K562 (cell line): ENCODE measurements around the gene LRRC49. TPM values are rescaled to one million over a fixed set of nuclear protein-coding genes. Genes with fewer than 3 reads are reported as not detected.

ENCODE experiments used
- ATAC-seq: fragments of 200-7000 bp; cut with Tn5 transposase; 3 replicates; pipeline ENCODE4 v1.9.1; 2020; ENCODE audit warnings: moderate library complexity
- BruUV-seq: library from RNA; stranded (reverse); fragments of 400-500 nt; replicated peaks from 2 replicates; lab custom pipeline; 2021; lab: Mats Ljungman, UMichigan
- CTCF ChIA-PET: fragments of 300-600 bp; formaldehyde crosslinking; extraction: SDS; loops from one replicate; lab custom pipeline; 2021; ENCODE audit warnings: low intra/inter-chr PET ratio; lab: Yijun Ruan, JAX
- POLR2A ChIA-PET: fragments of 300-600, 350-650 bp; sonication (Branson Sonifier 250); formaldehyde crosslinking; extraction: SDS; loops from one replicate; lab custom pipeline; 2021; ENCODE audit warnings: antibody characterized with exemption, inconsistent platforms; lab: Yijun Ruan, JAX
- DNase-seq, 4 experiments: peaks; one replicate each; pipeline versions ENCODE4 v3.0.0 to v3.0.0-alpha.2; 2011 to 2018; ENCODE audit warnings: low spot score in 3 of 4, mixed read lengths in 3 of 4; ENCODE audit errors: extremely low read depth in 1 of 4
- FAIRE-seq: peaks from 2 replicates; lab custom pipeline; 2011; peaks lifted over from hg19 to GRCh38; lab: Jason Lieb, UNC
- H2AFZ ChIP-seq: 2 replicates; pipeline ENCODE4 v1.6.0; 2011; ENCODE audit warnings: low read depth, low read length, control low read depth, inconsistent platforms
- H3K27ac ChIP-seq: fragments of 200-600 bp; 3 replicates; pipeline ENCODE4 v1.8.0; 2011; ENCODE audit warnings: low read depth, mild to moderate bottlenecking, control low read depth, inconsistent platforms, low read length, moderate library complexity, mixed read lengths; ENCODE audit errors: extremely low read depth
- H3K27me3 ChIP-seq, 2 experiments: fragments of 300-600 bp in 1 of 2; 2 replicates in 1 of 2; 3 replicates in 1 of 2; pipeline versions ENCODE4 v1.6.0 to v1.8.0; 2011; ENCODE audit warnings: inconsistent platforms in 2 of 2, low read length in 2 of 2, mild to moderate bottlenecking in 1 of 2, mixed read lengths in 1 of 2, moderate library complexity in 1 of 2; ENCODE audit not compliant: control insufficient read depth in 2 of 2, insufficient read depth in 2 of 2
- H3K36me3 ChIP-seq: fragments of 300-600 bp; 3 replicates; pipeline ENCODE4 v1.8.0; 2011; ENCODE audit warnings: mild to moderate bottlenecking, low read length, inconsistent platforms; ENCODE audit not compliant: control insufficient read depth, insufficient read depth
- H3K4me1 ChIP-seq, 2 experiments: fragments of 200-600 bp in 1 of 2; replicated peaks in 1 of 2; 2 replicates in 1 of 2; 3 replicates in 1 of 2; pipeline versions ENCODE4 v1.5.1 to v1.8.0; 2011; ENCODE audit warnings: inconsistent platforms in 2 of 2, low read length in 2 of 2, mild to moderate bottlenecking in 1 of 2, mixed read lengths in 1 of 2, moderate library complexity in 1 of 2; ENCODE audit not compliant: control insufficient read depth in 2 of 2, insufficient read depth in 2 of 2
- H3K4me2 ChIP-seq: 2 replicates; pipeline ENCODE4 v1.6.1; 2011; ENCODE audit warnings: low read length, control low read depth, inconsistent platforms, mixed read lengths; ENCODE audit not compliant: insufficient read depth
- H3K4me3 ChIP-seq: fragments of 200-600 bp; sonication (generic), shearing (Covaris generic); 2 replicates; pipeline ENCODE4 v1.5.1; 2016; ENCODE audit warnings: control low read depth, inconsistent platforms
- H3K79me2 ChIP-seq: fragments of 200-600 bp; 3 replicates; pipeline ENCODE4 v1.8.0; 2011; ENCODE audit warnings: low read length, inconsistent platforms; ENCODE audit not compliant: control insufficient read depth, insufficient read depth
- H3K9ac ChIP-seq, 2 experiments: 2 replicates each; pipeline versions ENCODE4 v1.6.0 to v1.6.1; 2011; ENCODE audit warnings: low read depth in 2 of 2, low read length in 2 of 2, control low read depth in 1 of 2, inconsistent platforms in 1 of 2, mild to moderate bottlenecking in 1 of 2, mixed read lengths in 1 of 2; ENCODE audit not compliant: insufficient read depth in 1 of 2
- H3K9me1 ChIP-seq: one replicate; pipeline ENCODE4 v1.6.0; 2011; ENCODE audit warnings: inconsistent platforms, mild to moderate bottlenecking, low read length, moderate library complexity; ENCODE audit not compliant: control insufficient read depth, insufficient read depth
- H3K9me3 ChIP-seq: replicated peaks from 2 replicates; pipeline ENCODE4 v1.5.1; 2011; ENCODE audit warnings: low read depth, low read length, inconsistent platforms; ENCODE audit not compliant: control insufficient read depth, insufficient read depth
- H4K20me1 ChIP-seq: replicated peaks from 2 replicates; pipeline ENCODE4 v1.6.1; 2011; ENCODE audit warnings: low read length, inconsistent platforms, mixed read lengths; ENCODE audit not compliant: control insufficient read depth, insufficient read depth
- BRCA1 ChIP-seq, 2 experiments: fragments of 450-650 bp in 1 of 2; sonication (generic) in 1 of 2; formaldehyde crosslinking in 1 of 2; IDR thresholded peaks; 2 replicates each; pipeline versions ENCODE4 v1.5.0 to v1.6.1; 2017 to 2020; ENCODE audit warnings: mild to moderate bottlenecking in 1 of 2, missing genetic modification reagents in 1 of 2
- CHCHD3 ChIP-seq: fragments of 250-450 bp; sonication (Bioruptor Pico); IDR thresholded peaks from 2 replicates; pipeline ENCODE4 v2.1.2; 2022; ENCODE audit warnings: mild to moderate bottlenecking
- EP300 ChIP-seq: IDR thresholded peaks from 2 replicates; pipeline ENCODE4 v1.6.1; 2012; ENCODE audit warnings: low read length, improper control_type of control experiment
- FOSL1 ChIP-seq: fragments of 200-800 bp; sonication (Bioruptor generic); conservative IDR thresholded peaks from 2 replicates; pipeline ENCODE4 v1.6.1; 2016; ENCODE audit warnings: missing genetic modification characterization, missing compliant biosample characterization
- FOXJ2 ChIP-seq: fragments of 200-800 bp; sonication (Bioruptor generic); IDR thresholded peaks from 2 replicates; pipeline ENCODE4 v1.6.1; 2016; ENCODE audit warnings: missing genetic modification characterization, missing compliant biosample characterization
- HOXB6 ChIP-seq: fragments of 250-450 bp; sonication (Bioruptor Pico); IDR thresholded peaks from 2 replicates; pipeline ENCODE4 v1.5.1; 2022; ENCODE audit warnings: mild to moderate bottlenecking, borderline replicate concordance
- LEF1 ChIP-seq: fragments of 450-650 bp; IDR thresholded peaks from 2 replicates; pipeline ENCODE4 v1.6.1; 2016; ENCODE audit warnings: mild to moderate bottlenecking
- MYBL2 ChIP-seq, 2 experiments: fragments of 450-650 bp in 1 of 2; sonication (generic) in 1 of 2; formaldehyde crosslinking in 1 of 2; IDR thresholded peaks; 2 replicates each; pipeline versions ENCODE4 v1.6.1 to v1.8.1; 2017 to 2022; ENCODE audit warnings: borderline replicate concordance in 1 of 2, inconsistent platforms in 1 of 2, low read depth in 1 of 2, mild to moderate bottlenecking in 1 of 2, missing genetic modification reagents in 1 of 2, moderate library complexity in 1 of 2
- NFRKB ChIP-seq: fragments of 450-650 bp; IDR thresholded peaks from 2 replicates; pipeline ENCODE4 v1.6.1; 2016; ENCODE audit warnings: low read depth
- PPARD ChIP-seq: fragments of 250-450 bp; sonication (Bioruptor Pico); IDR thresholded peaks from 2 replicates; pipeline ENCODE4 v1.8.0; 2022; ENCODE audit warnings: inconsistent platforms, mild to moderate bottlenecking, moderate library complexity
- SMC3 ChIP-seq: conservative IDR thresholded peaks from 2 replicates; pipeline ENCODE4 v1.6.1; 2011; ENCODE audit warnings: low read depth, low read length, improper control_type of control experiment; ENCODE audit not compliant: insufficient read depth
- ZNF311 ChIP-seq: fragments of 250-450 bp; sonication (Bioruptor Pico); IDR thresholded peaks from 2 replicates; pipeline ENCODE4 v1.4.0; 2020; ENCODE audit warnings: mild to moderate bottlenecking, moderate library complexity
- ZNF766 ChIP-seq: fragments of 200-800 bp; sonication (Bioruptor generic); conservative IDR thresholded peaks from 2 replicates; pipeline ENCODE4 v1.6.1; 2016; ENCODE audit warnings: missing genetic modification characterization, missing compliant biosample characterization
- WGBS: fragments of 100-300 bp; shearing (Covaris generic); methylation state at CpG from one replicate; pipeline ENCODE4 v1.1.6; 2016; ENCODE audit warnings: low coverage, mixed read lengths; ENCODE audit not compliant: insufficient coverage; ENCODE audit errors: missing lambda C conversion rate; 5-methylcytosine and 5-hydroxymethylcytosine counted together
- in situ Hi-C: fragments of 300-500 bp; cut with MboI; formaldehyde crosslinking; loops from 4 replicates; pipeline ENCODE4 v1.15.0; 2018; ENCODE audit warnings: inconsistent platforms, mixed read lengths
- intact Hi-C: fragments of 100-400 bp; cut with micrococcal nuclease; formaldehyde crosslinking; loops from 2 replicates; pipeline ENCODE4 v1.14.2; 2022
- polyA plus RNA-seq, 8 experiments: library from polyadenylated mRNA; depleted of rRNA in 4 of 8; stranded (reverse) in 5 of 8; unstranded in 3 of 8; fragments of >200 nt; fragmentation: Nextera tagmentation in 2 of 8; fragmentation: Illumina TruSeq in 1 of 8; extraction: Ambion mirVana in 2 of 8; extraction: Trizol in 1 of 8; gene quantifications; 2 replicates each; pipeline versions ENCODE4 v1.2.1 to v1.2.3, GENCODE V29; 2011 to 2014; ENCODE audit warnings: inconsistent platforms in 1 of 8, missing spikeins in 1 of 8
- total RNA-seq, 7 experiments: library from RNA; depleted of rRNA in 6 of 7; stranded (reverse); fragments of >200 nt in 6 of 7; fragmentation: Illumina TruSeq in 2 of 7; extraction: Trizol in 2 of 7; gene quantifications; 2 replicates each; pipeline versions ENCODE4 v1.2.1 to v1.2.3, GENCODE V29; 2011 to 2021; ENCODE audit warnings: low replicate concordance in 1 of 7
- TF ChIP-seq, protein P1 (sequence below), 3 experiments: IDR thresholded peaks in 2 of 3; conservative IDR thresholded peaks in 1 of 3; 2 replicates each; pipeline ENCODE4 v1.5.1; 2011 to 2012; ENCODE audit warnings: low read length in 3 of 3, mild to moderate bottlenecking in 3 of 3, control low read depth in 2 of 3, improper control_type of control experiment in 1 of 3, inconsistent platforms in 1 of 3, low read depth in 1 of 3, mixed read lengths in 1 of 3, moderate library complexity in 1 of 3; ENCODE audit not compliant: insufficient read depth in 2 of 3
- TF ChIP-seq, protein P2 (sequence below): IDR thresholded peaks from 2 replicates; pipeline ENCODE4 v1.6.1; 2016; ENCODE audit warnings: missing genetic modification characterization, missing compliant biosample characterization
- TF ChIP-seq, protein P3 (sequence below): fragments of 250-450 bp; sonication (Bioruptor Pico); IDR thresholded peaks from 2 replicates; pipeline ENCODE4 v1.6.1; 2021; ENCODE audit warnings: mild to moderate bottlenecking
- TF ChIP-seq, protein P4 (sequence below): IDR thresholded peaks from 3 replicates; pipeline ENCODE4 v1.6.1; 2011; ENCODE audit warnings: borderline replicate concordance, mild to moderate bottlenecking; ENCODE audit not compliant: insufficient read length, insufficient read depth

The LRRC49 gene
- total and polyA plus RNA-seq, 9 of the 15 experiments (the other 6 are each of a cell fraction or from before 2014, with no cell fraction given) = 0.32 TPM; not detected in 8

DNA sequence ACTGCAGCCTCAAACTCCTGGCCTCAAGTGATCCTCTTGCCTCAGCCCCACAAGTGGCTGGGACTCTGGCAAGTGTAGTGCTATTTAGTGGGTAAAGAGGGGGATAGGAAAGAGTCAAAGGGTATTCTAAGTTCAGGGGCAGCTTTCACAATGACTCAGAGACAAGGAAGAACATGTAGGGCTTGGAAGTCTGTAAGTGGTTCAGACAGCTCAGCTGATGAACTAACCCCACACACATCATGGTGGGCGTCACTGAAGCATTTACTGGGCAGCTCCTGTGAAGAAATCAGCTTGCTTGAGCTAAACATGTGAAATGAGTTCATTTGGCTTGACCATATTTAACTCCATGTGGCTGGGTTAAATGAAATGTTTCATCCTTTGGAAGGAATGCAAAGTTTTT is 188.1 kb downstream of the LRRC49 start:
- no peaks in the 10 kb centered on the region for H3K9me1 ChIP-seq
- BruUV-seq = no TSS peak
- WGBS = 0% methylated on average over 1 of the region's 1 CpG
- no peaks in the 10 kb centered on the region for H3K4me1 ChIP-seq
- in situ Hi-C loops = no loop called here
- H3K9ac ChIP-seq = no peak overlapping the region
- ATAC-seq (no peak), DNase-seq (no peak), FAIRE-seq (no peak)
- intact Hi-C loops = no loop called here
- H3K9me3 ChIP-seq = no peaks in the 10 kb centered on the region
- ChIA-PET CTCF (no interaction called here), POLR2A (no interaction called here)
- no peak overlapping the region for H2AFZ ChIP-seq
- no peaks in the 10 kb centered on the region for H3K36me3 ChIP-seq
- no peak overlapping the region for H3K4me3 ChIP-seq
- H3K4me2 ChIP-seq = no peak overlapping the region
- H3K27me3 ChIP-seq = no peaks in the 10 kb centered on the region
- no peaks in the 10 kb centered on the region for H3K79me2 ChIP-seq
- H4K20me1 ChIP-seq = no peaks in the 10 kb centered on the region
- H3K27ac ChIP-seq = no peak overlapping the region
- TF ChIP-seq MYBL2 (IDR thresholded peaks at IDR 0.05; ENCODE audit: low read depth) (no peak), MYBL2 (CRISPR knock-in tag; IDR thresholded peaks at IDR 0.05; ENCODE audit: borderline replicate concordance) (no peak), NFRKB (no peak), ZNF311 (CRISPR knock-in tag) (no peak), ZNF766 (CRISPR knock-in tag) (no peak), LEF1 (no peak), SMC3 (no peak), BRCA1 (IDR thresholded peaks at IDR 0.05) (no peak), BRCA1 (CRISPR knock-in tag; IDR thresholded peaks at IDR 0.05) (no peak), FOXJ2 (tag) (no peak), PPARD (CRISPR knock-in tag) (no peak), EP300 (no peak), FOSL1 (tag) (no peak), CHCHD3 (no peak), HOXB6 (CRISPR knock-in tag) (no peak)
- TF ChIP-seq, protein P1, sequence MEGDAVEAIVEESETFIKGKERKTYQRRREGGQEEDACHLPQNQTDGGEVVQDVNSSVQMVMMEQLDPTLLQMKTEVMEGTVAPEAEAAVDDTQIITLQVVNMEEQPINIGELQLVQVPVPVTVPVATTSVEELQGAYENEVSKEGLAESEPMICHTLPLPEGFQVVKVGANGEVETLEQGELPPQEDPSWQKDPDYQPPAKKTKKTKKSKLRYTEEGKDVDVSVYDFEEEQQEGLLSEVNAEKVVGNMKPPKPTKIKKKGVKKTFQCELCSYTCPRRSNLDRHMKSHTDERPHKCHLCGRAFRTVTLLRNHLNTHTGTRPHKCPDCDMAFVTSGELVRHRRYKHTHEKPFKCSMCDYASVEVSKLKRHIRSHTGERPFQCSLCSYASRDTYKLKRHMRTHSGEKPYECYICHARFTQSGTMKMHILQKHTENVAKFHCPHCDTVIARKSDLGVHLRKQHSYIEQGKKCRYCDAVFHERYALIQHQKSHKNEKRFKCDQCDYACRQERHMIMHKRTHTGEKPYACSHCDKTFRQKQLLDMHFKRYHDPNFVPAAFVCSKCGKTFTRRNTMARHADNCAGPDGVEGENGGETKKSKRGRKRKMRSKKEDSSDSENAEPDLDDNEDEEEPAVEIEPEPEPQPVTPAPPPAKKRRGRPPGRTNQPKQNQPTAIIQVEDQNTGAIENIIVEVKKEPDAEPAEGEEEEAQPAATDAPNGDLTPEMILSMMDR (IDR thresholded peaks at IDR 0.05 in 2 of 3, conservative IDR thresholded peaks at IDR 0.05 in 1 of 3; ENCODE audit: insufficient read depth in 2 of 3, low read depth in 1 of 3, low read length in 3 of 3) = no peak
- TF ChIP-seq, protein P2, sequence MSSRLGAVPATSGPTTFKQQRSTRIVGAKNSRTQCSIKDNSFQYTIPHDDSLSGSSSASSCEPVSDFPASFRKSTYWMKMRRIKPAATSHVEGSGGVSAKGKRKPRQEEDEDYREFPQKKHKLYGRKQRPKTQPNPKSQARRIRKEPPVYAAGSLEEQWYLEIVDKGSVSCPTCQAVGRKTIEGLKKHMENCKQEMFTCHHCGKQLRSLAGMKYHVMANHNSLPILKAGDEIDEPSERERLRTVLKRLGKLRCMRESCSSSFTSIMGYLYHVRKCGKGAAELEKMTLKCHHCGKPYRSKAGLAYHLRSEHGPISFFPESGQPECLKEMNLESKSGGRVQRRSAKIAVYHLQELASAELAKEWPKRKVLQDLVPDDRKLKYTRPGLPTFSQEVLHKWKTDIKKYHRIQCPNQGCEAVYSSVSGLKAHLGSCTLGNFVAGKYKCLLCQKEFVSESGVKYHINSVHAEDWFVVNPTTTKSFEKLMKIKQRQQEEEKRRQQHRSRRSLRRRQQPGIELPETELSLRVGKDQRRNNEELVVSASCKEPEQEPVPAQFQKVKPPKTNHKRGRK (tag) = no peak
- TF ChIP-seq, protein P3, sequence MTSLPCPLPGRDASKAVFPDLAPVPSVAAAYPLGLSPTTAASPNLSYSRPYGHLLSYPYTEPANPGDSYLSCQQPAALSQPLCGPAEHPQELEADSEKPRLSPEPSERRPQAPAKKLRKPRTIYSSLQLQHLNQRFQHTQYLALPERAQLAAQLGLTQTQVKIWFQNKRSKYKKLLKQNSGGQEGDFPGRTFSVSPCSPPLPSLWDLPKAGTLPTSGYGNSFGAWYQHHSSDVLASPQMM (CRISPR knock-in tag) = no peak
- TF ChIP-seq, protein P4, sequence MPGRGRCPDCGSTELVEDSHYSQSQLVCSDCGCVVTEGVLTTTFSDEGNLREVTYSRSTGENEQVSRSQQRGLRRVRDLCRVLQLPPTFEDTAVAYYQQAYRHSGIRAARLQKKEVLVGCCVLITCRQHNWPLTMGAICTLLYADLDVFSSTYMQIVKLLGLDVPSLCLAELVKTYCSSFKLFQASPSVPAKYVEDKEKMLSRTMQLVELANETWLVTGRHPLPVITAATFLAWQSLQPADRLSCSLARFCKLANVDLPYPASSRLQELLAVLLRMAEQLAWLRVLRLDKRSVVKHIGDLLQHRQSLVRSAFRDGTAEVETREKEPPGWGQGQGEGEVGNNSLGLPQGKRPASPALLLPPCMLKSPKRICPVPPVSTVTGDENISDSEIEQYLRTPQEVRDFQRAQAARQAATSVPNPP = no peak
